Lower leg skin (tissue), 4 donors: ENCODE data around the gene MLLT3. TPM values are rescaled to one million over a fixed set of nuclear protein-coding genes. Genes with fewer than 3 reads are reported as not detected.

Source experiments
- DNase-seq, 2 donors: peaks; one replicate each; pipeline ENCODE4 v3.0.0-alpha.2; 2019; ENCODE audit warnings: low spot score in 2 of 2
- H3K4me3 ChIP-seq: fragments of 200-600 bp; sonication (generic); 2 replicates; pipeline ENCODE4 v1.5.1; 2017; ENCODE audit warnings: mild to moderate bottlenecking, low read depth; ENCODE audit not compliant: poor library complexity, severe bottlenecking
- POLR2A ChIP-seq, 2 donors: fragments of 450-650 bp; IDR thresholded peaks; one replicate each; pipeline ENCODE4 v1.6.1; 2016 to 2017; ENCODE audit warnings: antibody characterized with exemption in 2 of 2, mild to moderate bottlenecking in 1 of 2, moderate library complexity in 1 of 2
- WGBS, 2 donors: methylation state at CpG; one replicate each; pipeline ENCODE4 v1.1.5; 2018; 5-methylcytosine and 5-hydroxymethylcytosine counted together
- intact Hi-C: fragments of 100-400 bp; cut with DNase I; formaldehyde crosslinking; loops from one replicate; pipeline ENCODE4 v1.15.0; 2023; ENCODE audit warnings: low total_unique reads
- microRNA-seq, 2 donors: library from miRNA; unstranded; fragments of <30 nt; microRNA quantifications; one replicate each; pipeline ENCODE4, GENCODE V29; 2016; ENCODE audit warnings: borderline replicate concordance in 2 of 2, borderline number of aligned reads in 1 of 2
- total RNA-seq, 4 donors: library from RNA; depleted of rRNA; stranded (reverse); fragments of >200 nt; gene quantifications; one replicate each; pipeline ENCODE4 v1.1.0, GENCODE V29; 2016
- TF ChIP-seq, protein P1 (sequence below), 3 donors: fragments of 450-650 bp; IDR thresholded peaks; one replicate each; pipeline ENCODE4 v1.5.1; 2016; ENCODE audit warnings: antibody characterized with exemption in 3 of 3, mild to moderate bottlenecking in 3 of 3, moderate library complexity in 2 of 3

The MLLT3 gene
- total RNA-seq, 4 donors from 2014 or later = 10.6 to 15.2 (median 12.5) TPM

DNA sequence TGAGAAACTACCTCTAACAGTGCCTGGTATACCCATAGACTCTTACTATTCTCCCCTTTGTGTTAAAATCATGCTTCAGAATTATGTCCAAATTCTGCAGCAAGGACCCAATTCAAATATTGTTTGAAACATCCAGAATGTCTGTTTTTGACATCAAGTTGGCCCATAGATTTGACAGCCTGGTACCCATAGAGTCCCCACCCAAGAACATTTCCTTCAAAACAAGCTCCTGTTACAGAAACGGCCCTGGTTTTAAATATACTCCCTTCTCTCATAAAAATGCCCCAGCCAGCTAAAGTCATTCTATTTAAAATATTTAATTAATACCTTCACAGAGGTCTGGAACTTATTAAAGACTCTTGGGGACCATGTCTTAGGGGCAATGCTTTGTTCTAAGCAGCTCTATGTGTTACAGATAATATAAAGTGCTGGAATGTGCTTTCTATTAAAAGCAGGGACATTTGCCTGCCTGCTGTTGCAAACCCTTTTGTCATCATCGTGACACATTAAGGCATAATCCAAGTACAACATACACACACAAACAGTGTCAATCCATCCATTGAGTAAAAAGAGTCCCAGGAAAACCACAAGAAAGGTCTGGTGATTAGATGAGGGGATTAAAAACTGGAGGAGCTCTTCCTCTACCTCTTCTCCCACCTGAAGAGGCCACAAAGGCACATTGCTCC is 321.7 kb downstream of the MLLT3 start:
- 35 to 60% methylated on average over 2 of the region's 2 CpGs for WGBS, 2 donors
- TF ChIP-seq, protein P1, sequence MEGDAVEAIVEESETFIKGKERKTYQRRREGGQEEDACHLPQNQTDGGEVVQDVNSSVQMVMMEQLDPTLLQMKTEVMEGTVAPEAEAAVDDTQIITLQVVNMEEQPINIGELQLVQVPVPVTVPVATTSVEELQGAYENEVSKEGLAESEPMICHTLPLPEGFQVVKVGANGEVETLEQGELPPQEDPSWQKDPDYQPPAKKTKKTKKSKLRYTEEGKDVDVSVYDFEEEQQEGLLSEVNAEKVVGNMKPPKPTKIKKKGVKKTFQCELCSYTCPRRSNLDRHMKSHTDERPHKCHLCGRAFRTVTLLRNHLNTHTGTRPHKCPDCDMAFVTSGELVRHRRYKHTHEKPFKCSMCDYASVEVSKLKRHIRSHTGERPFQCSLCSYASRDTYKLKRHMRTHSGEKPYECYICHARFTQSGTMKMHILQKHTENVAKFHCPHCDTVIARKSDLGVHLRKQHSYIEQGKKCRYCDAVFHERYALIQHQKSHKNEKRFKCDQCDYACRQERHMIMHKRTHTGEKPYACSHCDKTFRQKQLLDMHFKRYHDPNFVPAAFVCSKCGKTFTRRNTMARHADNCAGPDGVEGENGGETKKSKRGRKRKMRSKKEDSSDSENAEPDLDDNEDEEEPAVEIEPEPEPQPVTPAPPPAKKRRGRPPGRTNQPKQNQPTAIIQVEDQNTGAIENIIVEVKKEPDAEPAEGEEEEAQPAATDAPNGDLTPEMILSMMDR (IDR thresholded peaks at IDR 0.05) = no peak
- intact Hi-C loops = no loop called here
- no peak overlapping the region for H3K4me3 ChIP-seq
- no peak for DNase-seq

DNA sequence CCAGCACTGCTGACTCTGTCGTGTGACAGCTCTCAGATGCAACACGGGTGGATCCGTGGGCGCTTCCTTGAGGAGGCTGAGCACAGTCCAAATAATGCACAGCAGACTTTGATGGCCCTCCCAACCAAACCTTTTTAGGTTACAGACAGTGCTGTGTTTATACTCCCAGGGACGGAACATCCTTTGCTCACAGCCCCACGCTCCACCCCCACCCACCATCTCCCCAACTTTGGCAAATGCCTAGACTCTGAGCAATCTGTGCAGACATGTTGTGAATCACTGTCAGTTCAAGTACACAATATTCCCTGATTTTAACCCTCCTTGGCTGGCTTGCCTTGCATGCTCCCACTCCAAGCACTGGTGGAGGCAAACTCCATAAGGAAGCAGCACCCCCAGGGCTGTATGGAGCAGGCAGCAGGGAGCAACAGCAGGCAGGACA is 324.6 kb downstream of the MLLT3 start:
- DNase-seq = no peak
- intact Hi-C loops = no loop called here
- no peak overlapping the region for H3K4me3 ChIP-seq
- TF ChIP-seq POLR2A (IDR thresholded peaks at IDR 0.05) = no peak
- TF ChIP-seq, protein P1 (IDR thresholded peaks at IDR 0.05) = no peak
- WGBS, 2 donors = 27 to 41% methylated on average over 6 of the region's 6 CpGs

DNA sequence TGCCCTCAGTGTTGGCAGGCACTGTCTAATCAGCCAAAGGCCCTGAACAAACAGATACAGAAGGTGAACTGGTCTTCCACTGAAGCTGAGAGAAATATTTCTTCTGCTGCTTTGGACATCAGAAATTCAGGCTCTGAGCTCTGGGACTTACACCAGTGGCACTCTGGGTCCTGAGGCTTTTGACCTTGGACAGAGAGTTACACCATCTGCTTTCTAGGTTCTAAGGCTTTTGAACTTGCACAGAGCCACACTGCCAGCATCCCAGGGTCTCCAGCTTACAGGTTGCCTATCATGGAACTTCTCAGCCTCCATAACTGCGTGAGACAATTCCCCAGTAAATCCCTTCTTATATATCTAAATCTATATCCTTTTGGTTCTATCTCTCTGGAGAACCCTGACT is 326.7 kb downstream of the MLLT3 start:
- 96 to 97% methylated on average over 1 of the region's 1 CpG for WGBS, 2 donors
- no peak for DNase-seq
- TF ChIP-seq, protein P1 (IDR thresholded peaks at IDR 0.05) = no peak
- TF ChIP-seq POLR2A (IDR thresholded peaks at IDR 0.05) = no peak
- no peak overlapping the region for H3K4me3 ChIP-seq
- intact Hi-C loops = no loop called here

DNA sequence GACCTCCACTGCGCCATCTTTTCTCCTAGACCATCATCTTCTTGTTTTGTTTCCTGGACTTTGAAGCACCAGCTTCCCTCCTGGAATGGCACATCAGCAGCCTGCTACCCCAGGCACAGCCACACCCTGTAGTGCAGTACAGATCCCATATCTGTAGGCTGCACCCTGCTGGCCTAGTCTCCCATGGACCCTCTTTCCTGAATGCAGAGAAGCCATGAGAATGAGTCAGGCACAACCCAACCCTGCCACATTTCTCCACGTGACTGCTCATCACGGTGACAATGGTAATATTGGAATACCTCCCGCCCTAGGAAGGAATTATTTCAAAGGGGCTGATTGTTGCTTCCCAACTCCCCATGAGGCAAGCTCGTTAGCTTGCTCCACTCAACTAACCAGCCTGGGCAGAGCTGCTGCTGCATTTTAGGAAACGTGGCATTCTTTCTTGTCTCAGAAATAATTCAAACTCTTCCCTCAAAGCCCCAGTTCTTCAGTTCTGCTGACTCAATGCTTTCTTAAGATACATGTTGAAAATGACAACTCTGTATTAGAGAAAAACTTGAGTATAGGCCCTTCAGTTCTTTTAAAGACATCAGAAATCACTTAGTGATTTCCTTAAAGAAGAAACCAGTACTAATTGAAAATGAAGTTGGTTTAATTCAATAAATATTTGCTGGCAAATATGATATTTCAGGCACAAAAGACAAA is 328.1 kb downstream of the MLLT3 start:
- H3K4me3 ChIP-seq = no peak overlapping the region
- intact Hi-C loops = no loop called here
- no peak for TF ChIP-seq POLR2A (IDR thresholded peaks at IDR 0.05)
- TF ChIP-seq, protein P1 (IDR thresholded peaks at IDR 0.05) = no peak
- DNase-seq = no peak
- WGBS, 2 donors = 82 to 83% methylated on average over 6 of the region's 6 CpGs

DNA sequence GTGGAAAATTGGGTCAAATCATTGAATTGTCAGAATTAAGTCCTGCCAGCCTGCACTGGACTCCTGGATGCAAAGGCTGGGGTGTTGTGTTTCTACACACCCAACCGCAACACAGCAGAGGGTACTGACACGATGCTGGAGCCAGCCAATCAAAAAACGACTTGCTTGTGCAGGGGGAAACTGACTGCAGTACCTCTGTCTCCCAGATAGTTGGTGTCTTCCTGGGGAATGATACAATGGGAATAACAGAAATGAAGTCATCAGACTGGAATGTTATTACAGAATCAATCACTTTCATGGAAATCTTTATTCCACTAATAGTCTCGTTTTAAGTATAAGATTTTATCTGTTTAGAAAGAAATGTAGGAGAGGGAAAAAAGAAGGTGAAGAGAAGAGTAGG is 330.3 kb downstream of the MLLT3 start:
- TF ChIP-seq, protein P1 (IDR thresholded peaks at IDR 0.05) = no peak
- no peak for TF ChIP-seq POLR2A (IDR thresholded peaks at IDR 0.05)
- 59 to 68% methylated on average over 4 of the region's 4 CpGs for WGBS, 2 donors
- H3K4me3 ChIP-seq = no peak overlapping the region
- intact Hi-C loops = no loop called here
- no peak for DNase-seq

Small RNA genes lying within 50 kb of the gene (microRNA-seq; reads per million reads assigned to microRNA genes)
- gene MIR4473 (0.68 to 5.7 reads per million in 2 donors), gene MIR4474 (0 reads per million in 2 donors)

Other genes with a start within 250 kb of the MLLT3 start
- gene FOCAD, start 61.8 kb upstream of the MLLT3 start, total RNA-seq = 10 to 100 TPM; 13.9 to 31.2 (median 22.0) TPM